Gastrocnemius medialis (tissue), 4 donors: ENCODE data around the gene PPP1R26.

ENCODE experiments used
- CTCF ChIP-seq, 5 experiments: fragments of 450-650 bp in 3 of 5; fragments of 200-600 bp in 2 of 5; sonication (generic) in 2 of 5; IDR thresholded peaks in 4 of 5; conservative IDR thresholded peaks in 1 of 5; 1 replicate in 4 of 5; 2 replicates in 1 of 5; pipeline ENCODE4 v1.5.1; 2016 to 2019; ENCODE audit warnings: antibody characterized with exemption in 5 of 5, mild to moderate bottlenecking in 3 of 5, moderate library complexity in 3 of 5
- POLR2A ChIP-seq, 2 donors: fragments of 450-650 bp; IDR thresholded peaks; one replicate each; pipeline ENCODE4 v1.6.1; 2017; ENCODE audit warnings: antibody characterized with exemption in 2 of 2, mild to moderate bottlenecking in 2 of 2, moderate library complexity in 2 of 2

GRCh38 chr9:135440620-135441019 is 39.0 kb upstream of the PPP1R26 start:
- TF ChIP-seq POLR2A (IDR thresholded peaks at IDR 0.05) (no peak), CTCF (IDR thresholded peaks at IDR 0.05 in 4 of 5, conservative IDR thresholded peaks at IDR 0.05 in 1 of 5) (no peak)
